ENCODE measurements around the gene BLOC1S5.

BLOC1S5 gene, protein sequence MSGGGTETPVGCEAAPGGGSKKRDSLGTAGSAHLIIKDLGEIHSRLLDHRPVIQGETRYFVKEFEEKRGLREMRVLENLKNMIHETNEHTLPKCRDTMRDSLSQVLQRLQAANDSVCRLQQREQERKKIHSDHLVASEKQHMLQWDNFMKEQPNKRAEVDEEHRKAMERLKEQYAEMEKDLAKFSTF

DNA sequence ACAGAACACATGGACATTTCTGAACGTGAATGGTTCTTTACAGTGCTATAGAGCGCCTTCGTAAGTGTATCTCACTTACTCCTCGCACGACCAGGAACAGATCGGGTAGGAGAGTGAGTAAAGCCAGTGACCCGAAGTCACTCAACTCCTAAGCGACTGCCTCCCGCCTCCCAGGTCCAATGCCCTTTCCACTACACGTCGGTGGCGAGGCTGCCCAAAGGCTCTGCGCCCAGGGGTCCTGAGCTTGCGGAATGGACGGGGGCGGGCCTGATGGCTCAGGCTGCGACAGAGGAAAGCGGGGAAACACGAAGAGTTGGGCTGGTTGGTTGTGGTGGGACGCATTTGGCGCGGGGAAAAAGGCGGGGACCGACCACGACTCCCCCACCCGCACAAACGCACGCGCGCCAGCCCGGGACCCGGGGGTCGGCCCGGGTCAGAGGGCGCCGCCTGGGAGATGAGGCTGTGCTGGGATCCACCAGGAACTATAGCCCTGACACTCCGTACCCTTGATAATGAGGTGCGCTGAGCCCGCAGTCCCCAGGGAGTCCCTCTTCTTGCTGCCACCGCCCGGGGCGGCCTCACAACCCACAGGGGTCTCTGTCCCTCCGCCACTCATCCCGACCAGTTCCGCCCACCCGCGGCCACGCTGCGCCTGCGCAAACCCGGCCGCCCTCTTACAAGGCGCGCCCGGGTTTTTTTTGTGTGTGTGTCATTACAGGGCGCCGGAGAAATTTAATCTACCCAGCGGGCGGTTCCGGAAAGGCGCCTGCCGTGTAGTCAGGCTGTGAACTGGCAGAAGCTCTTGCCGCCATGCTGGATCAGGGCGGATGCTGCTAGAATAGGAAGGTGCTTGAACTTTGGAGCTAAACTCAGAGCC, at the start of gene BLOC1S5:
BLOC1S5 (minus strand) TSS at position 629 of the 877 bp plus-strand sequence; CDS start at position 616, 13 bp downstream.
- TF ChIP-seq TEAD4 (IDR thresholded peaks at IDR 0.05) (0 out of 2 replicates have a peak, but pooled peaks have one; percentile 11), TAF1 (IDR thresholded peaks at IDR 0.05; ENCODE audit: low read depth) (peak; percentile 63; the same call in 1 of the 2 replicates), CREB1 (IDR thresholded peaks at IDR 0.05; ENCODE audit: low read depth) (peak; percentile 97), EGR1 (IDR thresholded peaks at IDR 0.05) (no peak; the same call in 1 of the 2 replicates), CEBPB (IDR thresholded peaks at IDR 0.05) (no peak), RAD21 (IDR thresholded peaks at IDR 0.05; ENCODE audit: low read depth) (no peak), TCF12 (IDR thresholded peaks at IDR 0.05; ENCODE audit: low read depth) (peak; percentile 67), YY1 (IDR thresholded peaks at IDR 0.05; ENCODE audit: low read depth) (peak; percentile 99), ZBTB7A (IDR thresholded peaks at IDR 0.05; ENCODE audit: low read depth) (peak; percentile 98; the same call in 1 of the 2 replicates), EP300 (IDR thresholded peaks at IDR 0.05; ENCODE audit: borderline replicate concordance) (0 out of 2 replicates have a peak, but pooled peaks have one; percentile 16), NFIC (IDR thresholded peaks at IDR 0.05) (peak; percentile 26; the same call in 1 of the 2 replicates), FOXM1 (IDR thresholded peaks at IDR 0.05; ENCODE audit: borderline replicate concordance, low read depth) (0 out of 2 replicates have a peak, but pooled peaks have one; percentile 16)
- TF ChIP-seq, protein P1, sequence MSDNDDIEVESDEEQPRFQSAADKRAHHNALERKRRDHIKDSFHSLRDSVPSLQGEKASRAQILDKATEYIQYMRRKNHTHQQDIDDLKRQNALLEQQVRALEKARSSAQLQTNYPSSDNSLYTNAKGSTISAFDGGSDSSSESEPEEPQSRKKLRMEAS (IDR thresholded peaks at IDR 0.05), result peak; percentile 42
- TF ChIP-seq, protein P2, sequence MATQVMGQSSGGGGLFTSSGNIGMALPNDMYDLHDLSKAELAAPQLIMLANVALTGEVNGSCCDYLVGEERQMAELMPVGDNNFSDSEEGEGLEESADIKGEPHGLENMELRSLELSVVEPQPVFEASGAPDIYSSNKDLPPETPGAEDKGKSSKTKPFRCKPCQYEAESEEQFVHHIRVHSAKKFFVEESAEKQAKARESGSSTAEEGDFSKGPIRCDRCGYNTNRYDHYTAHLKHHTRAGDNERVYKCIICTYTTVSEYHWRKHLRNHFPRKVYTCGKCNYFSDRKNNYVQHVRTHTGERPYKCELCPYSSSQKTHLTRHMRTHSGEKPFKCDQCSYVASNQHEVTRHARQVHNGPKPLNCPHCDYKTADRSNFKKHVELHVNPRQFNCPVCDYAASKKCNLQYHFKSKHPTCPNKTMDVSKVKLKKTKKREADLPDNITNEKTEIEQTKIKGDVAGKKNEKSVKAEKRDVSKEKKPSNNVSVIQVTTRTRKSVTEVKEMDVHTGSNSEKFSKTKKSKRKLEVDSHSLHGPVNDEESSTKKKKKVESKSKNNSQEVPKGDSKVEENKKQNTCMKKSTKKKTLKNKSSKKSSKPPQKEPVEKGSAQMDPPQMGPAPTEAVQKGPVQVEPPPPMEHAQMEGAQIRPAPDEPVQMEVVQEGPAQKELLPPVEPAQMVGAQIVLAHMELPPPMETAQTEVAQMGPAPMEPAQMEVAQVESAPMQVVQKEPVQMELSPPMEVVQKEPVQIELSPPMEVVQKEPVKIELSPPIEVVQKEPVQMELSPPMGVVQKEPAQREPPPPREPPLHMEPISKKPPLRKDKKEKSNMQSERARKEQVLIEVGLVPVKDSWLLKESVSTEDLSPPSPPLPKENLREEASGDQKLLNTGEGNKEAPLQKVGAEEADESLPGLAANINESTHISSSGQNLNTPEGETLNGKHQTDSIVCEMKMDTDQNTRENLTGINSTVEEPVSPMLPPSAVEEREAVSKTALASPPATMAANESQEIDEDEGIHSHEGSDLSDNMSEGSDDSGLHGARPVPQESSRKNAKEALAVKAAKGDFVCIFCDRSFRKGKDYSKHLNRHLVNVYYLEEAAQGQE (IDR thresholded peaks at IDR 0.05; ENCODE audit: low read depth), result no peak
- TF ChIP-seq, protein P3, sequence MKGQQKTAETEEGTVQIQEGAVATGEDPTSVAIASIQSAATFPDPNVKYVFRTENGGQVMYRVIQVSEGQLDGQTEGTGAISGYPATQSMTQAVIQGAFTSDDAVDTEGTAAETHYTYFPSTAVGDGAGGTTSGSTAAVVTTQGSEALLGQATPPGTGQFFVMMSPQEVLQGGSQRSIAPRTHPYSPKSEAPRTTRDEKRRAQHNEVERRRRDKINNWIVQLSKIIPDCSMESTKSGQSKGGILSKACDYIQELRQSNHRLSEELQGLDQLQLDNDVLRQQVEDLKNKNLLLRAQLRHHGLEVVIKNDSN (IDR thresholded peaks at IDR 0.05), result peak; percentile 34

DNA sequence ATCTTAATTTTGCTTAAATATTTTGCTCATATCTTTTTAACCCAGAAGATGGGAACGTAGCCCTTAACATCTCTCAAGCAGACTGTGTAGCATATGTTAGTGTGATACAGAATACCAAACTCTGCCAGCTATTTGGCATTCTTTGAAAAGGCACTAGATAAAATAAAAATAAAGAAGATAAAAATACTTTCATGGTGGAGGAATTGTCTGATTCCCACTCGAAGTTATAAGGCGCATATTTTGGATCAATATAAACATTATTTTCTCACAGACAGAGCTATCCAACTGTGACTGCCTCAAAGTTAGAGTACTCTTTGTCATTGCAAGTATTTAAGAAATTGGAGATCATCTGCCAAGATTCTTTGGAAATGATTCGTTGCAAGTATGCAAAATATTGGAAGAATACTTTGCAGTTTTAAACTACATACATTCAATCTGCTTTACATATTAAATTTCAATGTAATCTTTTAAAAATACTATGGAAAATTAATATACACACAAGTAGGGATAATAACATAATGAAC, 49.0 kb upstream of the BLOC1S5 start:
- TF ChIP-seq RAD21 (IDR thresholded peaks at IDR 0.05; ENCODE audit: low read depth) (no peak), CREB1 (IDR thresholded peaks at IDR 0.05; ENCODE audit: low read depth) (no peak), YY1 (IDR thresholded peaks at IDR 0.05; ENCODE audit: low read depth) (no peak), NFIC (IDR thresholded peaks at IDR 0.05) (no peak), TCF12 (IDR thresholded peaks at IDR 0.05; ENCODE audit: low read depth) (no peak), TAF1 (IDR thresholded peaks at IDR 0.05; ENCODE audit: low read depth) (no peak), FOXM1 (IDR thresholded peaks at IDR 0.05; ENCODE audit: borderline replicate concordance, low read depth) (no peak), ZBTB7A (IDR thresholded peaks at IDR 0.05; ENCODE audit: low read depth) (no peak)
- TF ChIP-seq, protein P1 (IDR thresholded peaks at IDR 0.05), result no peak
- TF ChIP-seq, protein P3 (IDR thresholded peaks at IDR 0.05), result no peak
- TF ChIP-seq, protein P2 (IDR thresholded peaks at IDR 0.05; ENCODE audit: low read depth), result no peak

DNA sequence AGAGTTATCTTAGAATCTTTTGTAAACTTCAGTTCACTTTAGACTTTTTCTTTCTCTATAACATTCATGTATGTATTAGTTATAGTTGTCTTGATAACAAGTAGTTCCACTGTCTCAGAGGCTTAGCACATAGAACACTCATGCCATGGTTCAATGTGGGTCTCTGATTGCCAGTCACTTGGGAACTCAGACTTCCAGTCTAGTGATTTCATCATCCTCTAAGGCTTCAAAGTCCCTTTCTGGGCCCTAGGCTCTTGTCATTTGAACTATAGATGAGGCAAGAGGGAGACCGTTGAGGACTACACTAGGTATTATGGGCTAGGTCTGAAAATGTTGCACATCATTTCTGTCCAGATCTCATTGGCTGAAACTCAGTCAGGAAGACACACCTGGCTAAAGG, 46.5 kb upstream of the BLOC1S5 start:
- no peak for TF ChIP-seq RAD21 (IDR thresholded peaks at IDR 0.05; ENCODE audit: low read depth)

DNA sequence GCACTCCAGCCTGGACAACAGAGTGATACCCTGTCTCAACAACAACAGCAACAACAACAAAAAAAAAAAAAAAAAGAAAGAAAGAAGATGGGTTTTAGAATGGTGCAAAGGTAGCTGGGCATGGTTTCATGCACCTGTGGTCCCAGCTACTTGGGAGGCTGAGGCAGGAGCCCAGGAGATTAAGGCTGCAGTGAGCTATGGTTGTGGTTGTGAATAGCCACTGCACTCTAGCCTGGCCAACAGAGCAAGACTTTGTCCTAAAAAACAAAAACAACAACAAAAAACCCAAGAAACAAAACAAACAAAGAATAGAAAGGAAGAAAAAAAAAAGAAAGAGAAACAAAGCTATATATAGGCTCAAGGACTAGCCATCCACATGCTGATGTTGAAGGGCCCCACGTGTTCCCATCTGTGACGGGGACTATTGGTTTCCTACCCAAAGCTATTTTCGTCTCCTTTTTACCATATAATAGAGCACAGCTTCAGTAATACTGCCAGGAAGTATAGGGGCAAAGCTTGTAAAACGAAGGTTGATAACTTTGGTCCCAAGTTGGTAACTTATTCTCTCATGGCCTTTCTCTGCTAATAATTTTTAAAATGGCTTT, 46.0 kb upstream of the BLOC1S5 start:
- no peak for TF ChIP-seq TAF1 (IDR thresholded peaks at IDR 0.05; ENCODE audit: low read depth)
- no peak for TF ChIP-seq EGR1 (IDR thresholded peaks at IDR 0.05)
- no peak for TF ChIP-seq CREB1 (IDR thresholded peaks at IDR 0.05; ENCODE audit: low read depth)
- no peak for TF ChIP-seq ZBTB7A (IDR thresholded peaks at IDR 0.05; ENCODE audit: low read depth)
- TF ChIP-seq, protein P3 (IDR thresholded peaks at IDR 0.05), result no peak
- TF ChIP-seq YY1 (IDR thresholded peaks at IDR 0.05; ENCODE audit: low read depth), result no peak
- TF ChIP-seq RAD21 (IDR thresholded peaks at IDR 0.05; ENCODE audit: low read depth), result no peak
- TF ChIP-seq TEAD4 (IDR thresholded peaks at IDR 0.05), result no peak
- TF ChIP-seq, protein P2 (IDR thresholded peaks at IDR 0.05; ENCODE audit: low read depth), result no peak
- no peak for TF ChIP-seq NFIC (IDR thresholded peaks at IDR 0.05)
- TF ChIP-seq, protein P1 (IDR thresholded peaks at IDR 0.05), result no peak
- no peak for TF ChIP-seq TCF12 (IDR thresholded peaks at IDR 0.05; ENCODE audit: low read depth)
- no peak for TF ChIP-seq FOXM1 (IDR thresholded peaks at IDR 0.05; ENCODE audit: borderline replicate concordance, low read depth)
- no peak for TF ChIP-seq CEBPB (IDR thresholded peaks at IDR 0.05)
- TF ChIP-seq EP300 (IDR thresholded peaks at IDR 0.05; ENCODE audit: borderline replicate concordance), result no peak

Measured in Ishikawa (cell line).